H1 (cell line): ENCODE results near the gene THAP4. TPM values are rescaled to one million over a fixed set of nuclear protein-coding genes. Genes with fewer than 3 reads are reported as not detected.

Experiments
- CTCF ChIA-PET: fragments of 300-600 bp; sonication (Branson Sonifier 250); formaldehyde crosslinking; loops from one replicate; lab custom pipeline; 2021; ENCODE audit not compliant: partially characterized antibody; lab: Charles Lee
- POLR2A ChIA-PET: fragments of 300-600 bp; sonication (Branson Sonifier 250); formaldehyde crosslinking; loops from one replicate; lab custom pipeline; 2021; ENCODE audit warnings: inconsistent platforms; ENCODE audit not compliant: partially characterized antibody; lab: Charles Lee
- DNase-seq, 2 experiments: peaks; one replicate each; pipeline versions ENCODE4 v3.0.0 to v3.0.0-alpha.2; 2010 to 2022; ENCODE audit warnings: low spot score in 2 of 2, low read depth in 1 of 2, mixed read lengths in 1 of 2
- FAIRE-seq: peaks from 2 replicates; lab custom pipeline; 2011; peaks lifted over from hg19 to GRCh38; lab: Jason Lieb, UNC
- H2AFZ ChIP-seq: 2 replicates; pipeline ENCODE4 v1.8.1; 2012; ENCODE audit warnings: low read length, inconsistent platforms
- H2AK5ac ChIP-seq: 2 replicates; pipeline ENCODE4 v1.6.1; 2013; ENCODE audit warnings: low read depth, low read length
- H2BK120ac ChIP-seq: replicated peaks from 2 replicates; pipeline ENCODE3; 2013; ENCODE audit warnings: low read depth, low read length, inconsistent platforms
- H2BK12ac ChIP-seq: 2 replicates; pipeline ENCODE4 v1.6.1; 2013; ENCODE audit warnings: low read depth, low read length
- H2BK15ac ChIP-seq: 2 replicates; pipeline ENCODE4 v1.6.1; 2013; ENCODE audit warnings: low read length
- H2BK20ac ChIP-seq: 2 replicates; pipeline ENCODE4 v1.6.1; 2013; ENCODE audit warnings: low read length
- H2BK5ac ChIP-seq: 2 replicates; pipeline ENCODE4 v1.6.1; 2013; ENCODE audit warnings: low read depth, low read length
- H3K14ac ChIP-seq: 2 replicates; pipeline ENCODE4 v1.6.1; 2013; ENCODE audit warnings: inconsistent platforms; ENCODE audit not compliant: insufficient read length
- H3K18ac ChIP-seq: 2 replicates; pipeline ENCODE4 v1.6.1; 2013; ENCODE audit warnings: low read length; ENCODE audit errors: extremely low read depth
- H3K23ac ChIP-seq: 2 replicates; pipeline ENCODE4 v1.6.1; 2013; ENCODE audit warnings: inconsistent platforms; ENCODE audit not compliant: insufficient read length
- H3K23me2 ChIP-seq: 2 replicates; pipeline ENCODE4 v1.6.1; 2013; ENCODE audit warnings: low read depth, low read length
- H3K27ac ChIP-seq: 2 replicates; pipeline ENCODE4 v1.6.1; 2011; ENCODE audit warnings: low read depth, low read length, inconsistent platforms
- H3K27me3 ChIP-seq, 4 experiments: replicated peaks in 1 of 4; 1 replicate in 1 of 4; 2 replicates in 3 of 4; pipeline versions ENCODE4 v1.6.1 to v1.8.1; 2011 to 2013; ENCODE audit warnings: low read length in 3 of 4, mild to moderate bottlenecking in 3 of 4, inconsistent platforms in 2 of 4, mixed read lengths in 2 of 4, moderate library complexity in 1 of 4; ENCODE audit not compliant: control insufficient read depth in 3 of 4, insufficient read depth in 3 of 4; ENCODE audit errors: extremely low read depth in 1 of 4
- H3K36me3 ChIP-seq, 4 experiments: 2 replicates each; pipeline versions ENCODE4 v1.6.1 to v1.8.1; 2011 to 2013; ENCODE audit warnings: mild to moderate bottlenecking in 4 of 4, low read length in 3 of 4, moderate library complexity in 2 of 4, control low read depth in 1 of 4, inconsistent platforms in 1 of 4; ENCODE audit not compliant: insufficient read depth in 4 of 4, control insufficient read depth in 2 of 4
- H3K4ac ChIP-seq: replicated peaks from 2 replicates; pipeline ENCODE3; 2013; ENCODE audit warnings: low read length, low read depth, mixed read lengths, inconsistent platforms; ENCODE audit not compliant: insufficient read length
- H3K4me1 ChIP-seq, 4 experiments: replicated peaks in 1 of 4; 1 replicate in 1 of 4; 2 replicates in 3 of 4; pipeline versions ENCODE4 v1.6.1 to v1.8.1; 2011 to 2013; ENCODE audit warnings: low read length in 3 of 4, inconsistent platforms in 2 of 4, mixed read lengths in 1 of 4; ENCODE audit not compliant: insufficient read depth in 4 of 4, control insufficient read depth in 3 of 4
- H3K4me2 ChIP-seq, 2 experiments: 2 replicates each; pipeline versions ENCODE4 v1.6.1 to v1.8.1; 2011 to 2013; ENCODE audit warnings: low read depth in 2 of 2, low read length in 2 of 2, control low read depth in 1 of 2, inconsistent platforms in 1 of 2, mild to moderate bottlenecking in 1 of 2; ENCODE audit not compliant: insufficient read depth in 1 of 2
- H3K4me3 ChIP-seq, 4 experiments: fragments of 200-600, 300-600 bp in 1 of 4; sonication (generic), shearing (Covaris generic), sonication (Bioruptor Twin) in 1 of 4; 2 replicates each; pipeline versions ENCODE4 v1.5.1 to v1.8.1; 2011 to 2016; ENCODE audit warnings: low read length in 4 of 4, low read depth in 3 of 4, control low read depth in 2 of 4, inconsistent platforms in 2 of 4, mild to moderate bottlenecking in 2 of 4, mixed read lengths in 1 of 4, moderate library complexity in 1 of 4; ENCODE audit not compliant: insufficient read depth in 2 of 4; ENCODE audit errors: extremely low read depth in 1 of 4
- H3K56ac ChIP-seq: replicated peaks from 2 replicates; pipeline ENCODE3; 2013; ENCODE audit warnings: low read depth, mild to moderate bottlenecking, mixed read lengths, low read length, inconsistent platforms; ENCODE audit not compliant: insufficient read length
- H3K79me1 ChIP-seq: 2 replicates; pipeline ENCODE4 v1.6.1; 2013; ENCODE audit warnings: low read depth, low read length, control low read depth
- H3K79me2 ChIP-seq, 2 experiments: 2 replicates each; pipeline versions ENCODE4 v1.6.1 to v1.8.1; 2012 to 2013; ENCODE audit warnings: low read length in 2 of 2, mild to moderate bottlenecking in 2 of 2, inconsistent platforms in 1 of 2; ENCODE audit not compliant: insufficient read depth in 2 of 2, control insufficient read depth in 1 of 2
- H3K9ac ChIP-seq, 4 experiments: replicated peaks in 1 of 4; 1 replicate in 1 of 4; 2 replicates in 3 of 4; pipeline versions ENCODE4 v1.6.1 to v1.8.1; 2011 to 2013; ENCODE audit warnings: low read depth in 3 of 4, low read length in 3 of 4, control low read depth in 2 of 4, mild to moderate bottlenecking in 2 of 4, moderate library complexity in 2 of 4, inconsistent platforms in 1 of 4; ENCODE audit errors: extremely low read depth in 1 of 4
- H3K9me3 ChIP-seq, 2 experiments: 2 replicates each; pipeline versions ENCODE4 v1.6.1 to v1.8.1; 2012 to 2013; ENCODE audit warnings: mild to moderate bottlenecking in 2 of 2, moderate library complexity in 2 of 2, control low read depth in 1 of 2, inconsistent platforms in 1 of 2, low read depth in 1 of 2, low read length in 1 of 2, mixed read lengths in 1 of 2; ENCODE audit not compliant: insufficient read depth in 2 of 2
- H4K20me1 ChIP-seq, 2 experiments: replicated peaks in 1 of 2; 2 replicates each; pipeline versions ENCODE3 to v1.8.1; 2011 to 2013; ENCODE audit warnings: inconsistent platforms in 2 of 2, low read length in 2 of 2, mild to moderate bottlenecking in 1 of 2; ENCODE audit not compliant: insufficient read depth in 2 of 2, control insufficient read depth in 1 of 2
- H4K5ac ChIP-seq: 2 replicates; pipeline ENCODE4 v1.6.1; 2013; ENCODE audit warnings: low read length, low read depth, mixed read lengths, inconsistent platforms; ENCODE audit not compliant: insufficient read length
- H4K8ac ChIP-seq: 2 replicates; pipeline ENCODE4 v1.8.0; 2013; ENCODE audit warnings: mild to moderate bottlenecking, moderate library complexity, low read length, inconsistent platforms; ENCODE audit not compliant: insufficient read depth; ENCODE audit errors: extremely low read depth
- H4K91ac ChIP-seq: replicated peaks from 2 replicates; pipeline ENCODE3; 2013; ENCODE audit warnings: low read length, mixed read lengths, inconsistent platforms; ENCODE audit not compliant: insufficient read length
- EGR1 ChIP-seq: IDR thresholded peaks from 2 replicates; pipeline ENCODE4 v1.6.1; 2011; ENCODE audit warnings: low read depth, low read length, borderline replicate concordance
- GABPA ChIP-seq: IDR thresholded peaks from 2 replicates; pipeline ENCODE4 v1.6.1; 2011; ENCODE audit warnings: mild to moderate bottlenecking, low read length, moderate library complexity, borderline replicate concordance; ENCODE audit not compliant: insufficient read depth
- HDAC6 ChIP-seq: IDR thresholded peaks from one replicate; pipeline ENCODE4 v1.7.1; 2012; ENCODE audit warnings: low read depth, mild to moderate bottlenecking, inconsistent platforms, low read length, moderate library complexity
- NRF1 ChIP-seq: IDR thresholded peaks from 2 replicates; pipeline ENCODE4 v1.6.1; 2011; ENCODE audit warnings: mild to moderate bottlenecking, low read depth, low read length, improper control_type of control experiment
- RAD21 ChIP-seq, 2 experiments: IDR thresholded peaks in 1 of 2; conservative IDR thresholded peaks in 1 of 2; 2 replicates each; pipeline ENCODE4 v1.6.1; 2011; ENCODE audit warnings: low read depth in 2 of 2, low read length in 2 of 2, improper control_type of control experiment in 1 of 2, inconsistent platforms in 1 of 2, mild to moderate bottlenecking in 1 of 2, moderate library complexity in 1 of 2
- WGBS, 2 experiments: shearing (Covaris generic) in 1 of 2; methylation state at CpG; one replicate each; pipeline versions ENCODE4 v1.1.6 to v1.1.7; 2013 to 2015; ENCODE audit warnings: low lambda C conversion rate in 2 of 2, mixed read lengths in 2 of 2, inconsistent platforms in 1 of 2, low coverage in 1 of 2, missing lambda C conversion rate in 1 of 2; ENCODE audit not compliant: insufficient replicate concordance in 2 of 2, insufficient coverage in 1 of 2, insufficient read length in 1 of 2; ENCODE audit errors: extremely low coverage in 1 of 2, missing lambda C conversion rate in 1 of 2; 5-methylcytosine and 5-hydroxymethylcytosine counted together
- polyA plus RNA-seq, 7 experiments: library from polyadenylated mRNA; depleted of rRNA in 3 of 7; stranded (reverse) in 5 of 7; unstranded in 2 of 7; fragments of >200 nt in 5 of 7; fragments of 200-250 nt in 2 of 7; gene quantifications; 1 replicate in 5 of 7; 2 replicates in 1 of 7; 4 replicates in 1 of 7; pipeline versions ENCODE4 v1.2.1 to v1.2.3, GENCODE V29; 2011 to 2013; ENCODE audit warnings: missing spikeins in 2 of 7, mixed read lengths in 2 of 7
- total RNA-seq: library from RNA; stranded (reverse); fragmentation: NEBNext Ultra II Directional; extraction: Animal tissue kit (Norgen Biotek cat#: 25700); gene quantifications from 2 replicates; pipeline ENCODE4 v1.2.1, GENCODE V29; 2021
- TF ChIP-seq, protein P1 (sequence below), 3 experiments: IDR thresholded peaks; 1 replicate in 2 of 3; 2 replicates in 1 of 3; pipeline versions ENCODE4 v1.5.1 to v1.6.1; 2011; ENCODE audit warnings: low read length in 3 of 3, mild to moderate bottlenecking in 3 of 3, inconsistent platforms in 2 of 3, low read depth in 1 of 3, moderate library complexity in 1 of 3; ENCODE audit not compliant: insufficient read depth in 1 of 3; ENCODE audit errors: control extremely low read depth in 1 of 3

The THAP4 gene
- total and polyA plus RNA-seq, 2 of the 8 experiments (the other 6 are each of a cell fraction or from before 2014, with no cell fraction given): 78.9 to 83.6 TPM

- POLR2A ChIA-PET: interaction anchor here (0.9 kb wide), 1 partner anchor 39 kb away, joined by 3 read pairs; no protein-coding TSS in a partner anchor
- no peaks in the 10 kb centered on the region for H3K23me2 ChIP-seq
- no peak overlapping the region for H2AFZ ChIP-seq
- CTCF ChIA-PET: interaction anchor here (0.7 to 4.2 kb wide), 15 partner anchors 11 to 266 kb away, joined by 3 to 18 read pairs (median 4); partner anchors contain the start of gene DTYMK
- H3K79me1 ChIP-seq: no peaks in the 10 kb centered on the region; the same call in 1 of the 2 replicates
- peaks cover 3 to 7% of the 10 kb centered on the region in 2 experiments for H4K20me1 ChIP-seq
- H3K4me2 ChIP-seq: no peak overlapping the region
- no peaks in the 10 kb centered on the region for H3K4me1 ChIP-seq
- H3K4me3 ChIP-seq: no peak overlapping the region
- H3K27ac ChIP-seq: no peak overlapping the region
- H4K91ac ChIP-seq: no peak overlapping the region
- H3K23ac ChIP-seq: no peak overlapping the region
- no peak overlapping the region for H2BK5ac ChIP-seq
- no peak overlapping the region for H2AK5ac ChIP-seq
- peaks cover 0 to 12% (median 2%) of the 10 kb centered on the region in 4 experiments; a peak in 5 of 8 replicates for H3K36me3 ChIP-seq
- H4K8ac ChIP-seq: no peak overlapping the region
- H2BK120ac ChIP-seq: no peak overlapping the region
- no peak overlapping the region for H2BK20ac ChIP-seq
- no peak overlapping the region for H3K4ac ChIP-seq
- no peak overlapping the region for H3K9ac ChIP-seq
- H3K79me2 ChIP-seq: no peaks in the 10 kb centered on the region
- no peak overlapping the region for H4K5ac ChIP-seq
- H2BK12ac ChIP-seq: no peak overlapping the region
- no peak overlapping the region for H3K18ac ChIP-seq
- no peaks in the 10 kb centered on the region for H3K27me3 ChIP-seq
- H3K14ac ChIP-seq: no peak overlapping the region
- WGBS, 2 experiments: 71% methylated on average over 1 of the region's 1 CpG; no CpG with 5 or more reads in 1 of the 2 experiments
- no peak for FAIRE-seq
- no peak overlapping the region for H3K56ac ChIP-seq
- no peak overlapping the region for H2BK15ac ChIP-seq
- H3K9me3 ChIP-seq: no peaks in the 10 kb centered on the region
- DNase-seq: no peak
- peak; percentile 70 to 71 for TF ChIP-seq RAD21 (IDR thresholded peaks at IDR 0.05 in 1 of 2, conservative IDR thresholded peaks at IDR 0.05 in 1 of 2; ENCODE audit: low read depth in 2 of 2, low read length in 2 of 2)
- TF ChIP-seq HDAC6: no peak
- TF ChIP-seq GABPA: no peak
- TF ChIP-seq, protein P1, sequence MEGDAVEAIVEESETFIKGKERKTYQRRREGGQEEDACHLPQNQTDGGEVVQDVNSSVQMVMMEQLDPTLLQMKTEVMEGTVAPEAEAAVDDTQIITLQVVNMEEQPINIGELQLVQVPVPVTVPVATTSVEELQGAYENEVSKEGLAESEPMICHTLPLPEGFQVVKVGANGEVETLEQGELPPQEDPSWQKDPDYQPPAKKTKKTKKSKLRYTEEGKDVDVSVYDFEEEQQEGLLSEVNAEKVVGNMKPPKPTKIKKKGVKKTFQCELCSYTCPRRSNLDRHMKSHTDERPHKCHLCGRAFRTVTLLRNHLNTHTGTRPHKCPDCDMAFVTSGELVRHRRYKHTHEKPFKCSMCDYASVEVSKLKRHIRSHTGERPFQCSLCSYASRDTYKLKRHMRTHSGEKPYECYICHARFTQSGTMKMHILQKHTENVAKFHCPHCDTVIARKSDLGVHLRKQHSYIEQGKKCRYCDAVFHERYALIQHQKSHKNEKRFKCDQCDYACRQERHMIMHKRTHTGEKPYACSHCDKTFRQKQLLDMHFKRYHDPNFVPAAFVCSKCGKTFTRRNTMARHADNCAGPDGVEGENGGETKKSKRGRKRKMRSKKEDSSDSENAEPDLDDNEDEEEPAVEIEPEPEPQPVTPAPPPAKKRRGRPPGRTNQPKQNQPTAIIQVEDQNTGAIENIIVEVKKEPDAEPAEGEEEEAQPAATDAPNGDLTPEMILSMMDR (IDR thresholded peaks at IDR 0.05; ENCODE audit: control extremely low read depth in 1 of 3, insufficient read depth in 1 of 3, low read depth in 1 of 3, low read length in 3 of 3): peak; percentile 50 to 58 (median 50)
- no peak for TF ChIP-seq EGR1
- TF ChIP-seq NRF1: no peak
These were observed 38.5 kb downstream of the THAP4 start for GRCh38 chr2:241598487-241598886.
